OCI-LY1 (cell line): ENCODE data around the gene CCNG2.

ENCODE experiments used
- H2AFZ ChIP-seq: fragments of 200-600 bp; sonication (generic), shearing (Covaris generic); 2 replicates; pipeline ENCODE4 v1.6.0; 2014; ENCODE audit warnings: antibody characterized with exemption, mild to moderate bottlenecking, low read length
- H3F3A ChIP-seq: fragments of 200-600 bp; sonication (generic), shearing (Covaris generic); 2 replicates; pipeline ENCODE4 v1.6.0; 2014; ENCODE audit warnings: mild to moderate bottlenecking, antibody characterized with exemption, low read length, moderate library complexity; ENCODE audit not compliant: insufficient read depth
- H3K27ac ChIP-seq: fragments of 200-600 bp; sonication (generic); 2 replicates; pipeline ENCODE4 v1.5.1; 2014; ENCODE audit warnings: low read length, mixed run types, mild to moderate bottlenecking, low read depth; ENCODE audit not compliant: poor library complexity, severe bottlenecking
- H3K27me3 ChIP-seq: fragments of 200-600 bp; sonication (generic); 2 replicates; pipeline ENCODE4 v1.6.0; 2014; ENCODE audit warnings: antibody characterized with exemption, mild to moderate bottlenecking, low read length, moderate library complexity; ENCODE audit not compliant: insufficient read depth
- H3K36me3 ChIP-seq: fragments of 200-600 bp; sonication (generic); 2 replicates; pipeline ENCODE4 v1.6.1; 2014; ENCODE audit warnings: mild to moderate bottlenecking, antibody characterized with exemption, low read length, moderate library complexity, mixed read lengths; ENCODE audit not compliant: insufficient read depth
- H3K4me1 ChIP-seq: fragments of 200-600 bp; sonication (generic); 2 replicates; pipeline ENCODE4 v1.5.1; 2014; ENCODE audit warnings: mild to moderate bottlenecking, low read length, moderate library complexity; ENCODE audit not compliant: insufficient read depth, severe bottlenecking
- H3K4me2 ChIP-seq: fragments of 200-600 bp; sonication (generic), shearing (Covaris generic); 2 replicates; pipeline ENCODE4 v1.6.1; 2014; ENCODE audit warnings: low read length
- H3K4me3 ChIP-seq: fragments of 200-600 bp; sonication (generic); 2 replicates; pipeline ENCODE4 v1.5.1; 2014; ENCODE audit warnings: low read length, low read depth, mild to moderate bottlenecking, mixed read lengths; ENCODE audit not compliant: poor library complexity, severe bottlenecking
- H3K79me2 ChIP-seq: fragments of 200-600 bp; shearing (Covaris generic); 2 replicates; pipeline ENCODE4 v1.6.1; 2016; ENCODE audit warnings: mixed run types, low read length, mixed read lengths; ENCODE audit not compliant: insufficient read depth
- H3K9ac ChIP-seq: fragments of 200-600 bp; sonication (generic), shearing (Covaris generic); 2 replicates; pipeline ENCODE4 v1.6.1; 2014; ENCODE audit warnings: mild to moderate bottlenecking, low read length, mixed read lengths
- H3K9me2 ChIP-seq: fragments of 200-600 bp; sonication (generic), shearing (Covaris generic); 2 replicates; pipeline ENCODE4 v1.6.1; 2014; ENCODE audit warnings: low read depth, mild to moderate bottlenecking, low read length, mixed read lengths
- H3K9me3 ChIP-seq: fragments of 200-600 bp; shearing (Covaris generic); 2 replicates; pipeline ENCODE4 v1.6.1; 2014; ENCODE audit warnings: low read length, mixed read lengths
- H4K20me1 ChIP-seq: fragments of 200-600 bp; sonication (generic), shearing (Covaris generic); 2 replicates; pipeline ENCODE4 v1.6.0; 2016; ENCODE audit warnings: mild to moderate bottlenecking, low read length; ENCODE audit not compliant: insufficient read depth
- EZH2 ChIP-seq: fragments of 200-600 bp; sonication (generic), shearing (Covaris generic); IDR thresholded peaks from 2 replicates; pipeline ENCODE4 v1.8.0; 2017; ENCODE audit warnings: borderline replicate concordance, mixed run types, mild to moderate bottlenecking, antibody characterized with exemption, low read length, moderate library complexity, mixed read lengths
- TF ChIP-seq, protein P1 (sequence below): fragments of 200-600 bp; sonication (generic), shearing (Covaris generic); IDR thresholded peaks from 2 replicates; pipeline ENCODE4 v1.5.1; 2017; ENCODE audit warnings: mild to moderate bottlenecking, antibody characterized with exemption, low read length, moderate library complexity, mixed read lengths

Gene CCNG2

DNA sequence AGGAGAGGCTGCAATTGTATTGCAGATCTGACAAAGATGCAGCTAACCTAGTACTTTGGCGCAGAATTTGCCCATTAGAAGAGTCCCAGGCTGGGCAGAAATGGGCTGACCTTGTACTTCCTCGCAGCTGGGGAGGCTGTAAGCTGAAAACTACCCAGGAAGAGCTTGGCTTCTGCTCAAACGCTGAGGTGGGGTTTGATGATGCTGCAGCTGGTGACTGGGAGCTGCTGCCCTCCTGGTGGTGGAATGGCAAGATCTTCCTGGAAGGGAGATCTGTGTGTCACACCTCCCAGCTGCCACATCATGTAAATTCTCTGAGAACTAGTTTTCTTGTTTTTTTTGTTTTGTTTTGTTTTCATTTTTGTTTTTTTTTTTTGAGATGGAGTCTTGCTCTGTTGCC lies 17.4 kb downstream of the CCNG2 start:
- Histone ChIP-seq H3K4me3 (no peak overlapping the region), H3K27ac (no peak overlapping the region), H3K27me3 (no peaks in the 10 kb centered on the region), H3K4me1 (no peaks in the 10 kb centered on the region), H3F3A (no peaks in the 10 kb centered on the region; the same call in 1 of the 2 replicates), H4K20me1 (no peaks in the 10 kb centered on the region), H3K36me3 (peaks cover 17% of the 10 kb centered on the region), H3K9ac (no peak overlapping the region), H3K4me2 (no peak overlapping the region), H2AFZ (no peak overlapping the region), H3K9me2 (no peaks in the 10 kb centered on the region), H3K9me3 (no peaks in the 10 kb centered on the region), H3K79me2 (no peaks in the 10 kb centered on the region)
- no peak for TF ChIP-seq EZH2
- TF ChIP-seq, protein P1, sequence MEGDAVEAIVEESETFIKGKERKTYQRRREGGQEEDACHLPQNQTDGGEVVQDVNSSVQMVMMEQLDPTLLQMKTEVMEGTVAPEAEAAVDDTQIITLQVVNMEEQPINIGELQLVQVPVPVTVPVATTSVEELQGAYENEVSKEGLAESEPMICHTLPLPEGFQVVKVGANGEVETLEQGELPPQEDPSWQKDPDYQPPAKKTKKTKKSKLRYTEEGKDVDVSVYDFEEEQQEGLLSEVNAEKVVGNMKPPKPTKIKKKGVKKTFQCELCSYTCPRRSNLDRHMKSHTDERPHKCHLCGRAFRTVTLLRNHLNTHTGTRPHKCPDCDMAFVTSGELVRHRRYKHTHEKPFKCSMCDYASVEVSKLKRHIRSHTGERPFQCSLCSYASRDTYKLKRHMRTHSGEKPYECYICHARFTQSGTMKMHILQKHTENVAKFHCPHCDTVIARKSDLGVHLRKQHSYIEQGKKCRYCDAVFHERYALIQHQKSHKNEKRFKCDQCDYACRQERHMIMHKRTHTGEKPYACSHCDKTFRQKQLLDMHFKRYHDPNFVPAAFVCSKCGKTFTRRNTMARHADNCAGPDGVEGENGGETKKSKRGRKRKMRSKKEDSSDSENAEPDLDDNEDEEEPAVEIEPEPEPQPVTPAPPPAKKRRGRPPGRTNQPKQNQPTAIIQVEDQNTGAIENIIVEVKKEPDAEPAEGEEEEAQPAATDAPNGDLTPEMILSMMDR, result no peak

DNA sequence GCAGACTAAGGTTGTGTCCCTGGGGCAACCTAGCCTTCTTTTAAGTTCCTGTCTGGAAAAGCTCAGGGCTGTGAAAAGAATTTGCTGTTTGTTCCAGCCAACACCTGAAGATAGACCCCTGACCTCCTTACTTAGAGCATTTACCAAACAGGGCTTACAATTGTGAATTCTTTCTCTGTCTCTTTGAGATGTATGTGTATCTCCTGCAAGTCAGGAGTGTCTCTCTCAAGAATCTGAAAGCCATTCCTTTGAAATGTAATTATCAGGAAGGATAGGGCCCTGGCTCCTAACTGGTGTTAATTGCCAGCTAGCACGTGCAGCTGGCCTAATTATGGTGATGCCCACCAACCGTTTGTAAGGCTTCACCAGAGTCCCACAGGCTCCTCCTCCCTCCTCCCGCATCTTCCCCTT lies 18.2 kb downstream of the CCNG2 start:
- H2AFZ ChIP-seq, result no peak overlapping the region
- no peak overlapping the region for H3K4me2 ChIP-seq
- TF ChIP-seq, protein P1, result no peak
- no peak for TF ChIP-seq EZH2
- peaks cover 9% of the 10 kb centered on the region for H3K36me3 ChIP-seq
- H3K9ac ChIP-seq, result no peak overlapping the region
- H3K9me3 ChIP-seq, result no peaks in the 10 kb centered on the region
- no peaks in the 10 kb centered on the region for H3K79me2 ChIP-seq
- H3K4me3 ChIP-seq, result no peak overlapping the region
- H4K20me1 ChIP-seq, result no peaks in the 10 kb centered on the region
- no peaks in the 10 kb centered on the region for H3K4me1 ChIP-seq
- H3K9me2 ChIP-seq, result no peaks in the 10 kb centered on the region
- H3F3A ChIP-seq, result no peaks in the 10 kb centered on the region; the same call in 1 of the 2 replicates
- no peaks in the 10 kb centered on the region for H3K27me3 ChIP-seq
- H3K27ac ChIP-seq, result no peak overlapping the region

DNA sequence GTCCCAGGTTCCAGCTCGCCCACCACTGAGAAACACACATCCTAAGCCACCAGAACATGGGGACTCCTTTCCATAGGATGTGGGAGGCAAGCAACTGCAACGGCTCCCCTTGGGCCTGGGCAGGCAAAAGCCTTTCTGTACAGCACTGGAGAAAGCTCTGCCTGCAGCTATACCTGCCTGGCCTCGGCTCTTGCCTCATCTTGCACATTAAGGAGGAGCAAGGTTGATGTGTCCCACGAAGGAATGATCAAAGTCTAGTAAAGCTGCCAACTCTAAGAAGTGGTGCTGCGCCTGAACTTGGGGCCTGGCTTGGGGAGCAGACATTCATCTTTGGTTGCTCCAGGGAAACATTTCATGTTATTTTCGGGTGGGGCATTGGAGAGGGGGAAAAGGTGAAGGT lies 19.6 kb downstream of the CCNG2 start:
- no peak overlapping the region for H3K9ac ChIP-seq
- no peak for TF ChIP-seq EZH2
- TF ChIP-seq, protein P1, result no peak
- H3F3A ChIP-seq, result no peaks in the 10 kb centered on the region; the same call in 1 of the 2 replicates
- no peak overlapping the region for H3K4me2 ChIP-seq
- H4K20me1 ChIP-seq, result no peaks in the 10 kb centered on the region
- no peaks in the 10 kb centered on the region for H3K9me2 ChIP-seq
- no peak overlapping the region for H3K4me3 ChIP-seq
- no peaks in the 10 kb centered on the region for H3K27me3 ChIP-seq
- no peaks in the 10 kb centered on the region for H3K4me1 ChIP-seq
- no peaks in the 10 kb centered on the region for H3K79me2 ChIP-seq
- no peaks in the 10 kb centered on the region for H3K9me3 ChIP-seq
- H2AFZ ChIP-seq, result no peak overlapping the region
- no peaks in the 10 kb centered on the region for H3K36me3 ChIP-seq
- no peak overlapping the region for H3K27ac ChIP-seq
